A549 (cell line): ENCODE results near the gene CRNKL1. TPM values are rescaled to one million over a fixed set of nuclear protein-coding genes. Genes with fewer than 3 reads are reported as not detected.

Source experiments
- ATAC-seq, 2 experiments: fragments of 200-7000 bp in 1 of 2; fragments of >200 bp in 1 of 2; cut with Nextera tagmentation in 1 of 2; cut with Tn5 transposase in 1 of 2; 3 replicates each; pipeline versions ENCODE4 v1.8.0 to v1.9.1; 2018 to 2020; ENCODE audit warnings: mild to moderate bottlenecking in 1 of 2, moderate library complexity in 1 of 2
- CTCF ChIA-PET: fragments of 300-600 bp; sonication (Branson Sonifier 250); formaldehyde crosslinking; extraction: SDS; loops from one replicate; lab custom pipeline; 2021; ENCODE audit warnings: antibody characterized with exemption, inconsistent platforms; lab: Yijun Ruan, JAX
- POLR2A ChIA-PET: fragments of 350-600 bp; formaldehyde crosslinking; extraction: SDS; loops from one replicate; lab custom pipeline; 2021; ENCODE audit warnings: antibody characterized with exemption, inconsistent platforms; lab: Yijun Ruan, JAX
- DNase-seq, 2 experiments: peaks; one replicate each; pipeline versions ENCODE4 v3.0.0 to v3.0.0-alpha.2; 2011 to 2016; ENCODE audit warnings: low read depth in 1 of 2, low spot score in 1 of 2
- FAIRE-seq: peaks from 2 replicates; lab custom pipeline; 2011; peaks lifted over from hg19 to GRCh38; lab: Jason Lieb, UNC
- H3K27ac ChIP-seq, 2 experiments: fragments of >200 bp; sonication (Bioruptor Twin); formaldehyde crosslinking; 3 replicates each; pipeline ENCODE4 v1.5.1; 2016 to 2017
- H3K4me1 ChIP-seq: fragments of >200 bp; sonication (Bioruptor Twin); formaldehyde crosslinking; 3 replicates; pipeline ENCODE4 v1.6.1; 2016
- H3K4me2 ChIP-seq: fragments of >200 bp; sonication (Bioruptor Twin); formaldehyde crosslinking; 3 replicates; pipeline ENCODE4 v1.6.1; 2016
- H3K4me3 ChIP-seq: fragments of >200 bp; sonication (Bioruptor Twin); formaldehyde crosslinking; 3 replicates; pipeline ENCODE4 v1.5.1; 2016
- H3K9me3 ChIP-seq: fragments of >200 bp; sonication (Bioruptor Twin); formaldehyde crosslinking; 3 replicates; pipeline ENCODE4 v1.6.1; 2016
- BHLHE40 ChIP-seq: IDR thresholded peaks from 2 replicates; pipeline ENCODE4 v1.6.1; 2012; ENCODE audit warnings: low read depth, low read length, inconsistent platforms
- CBX2 ChIP-seq: fragments of 200-600 bp; sonication (generic); IDR thresholded peaks from 2 replicates; pipeline ENCODE4 v1.6.1; 2016; ENCODE audit warnings: low read depth, mild to moderate bottlenecking, borderline replicate concordance
- CBX8 ChIP-seq: fragments of 200-600 bp; sonication (generic); IDR thresholded peaks from 2 replicates; pipeline ENCODE4 v1.6.1; 2016
- EHMT2 ChIP-seq: fragments of 200-600 bp; sonication (generic); IDR thresholded peaks from 2 replicates; pipeline ENCODE4 v1.6.1; 2016; ENCODE audit warnings: antibody characterized with exemption, low read depth, mild to moderate bottlenecking, moderate library complexity
- FOXS1 ChIP-seq: fragments of 250-450 bp; sonication (Bioruptor Pico); IDR thresholded peaks from 2 replicates; pipeline ENCODE4 v1.5.0; 2020; ENCODE audit warnings: mild to moderate bottlenecking, moderate library complexity
- HOXA7 ChIP-seq: fragments of 250-450 bp; sonication (Bioruptor Pico); IDR thresholded peaks from 2 replicates; pipeline ENCODE4 v1.5.0; 2020; ENCODE audit warnings: mild to moderate bottlenecking, moderate library complexity
- JUNB ChIP-seq: fragments of >200 bp; sonication (Bioruptor Twin); formaldehyde crosslinking; IDR thresholded peaks from 2 replicates; pipeline ENCODE4 v1.6.1; 2016
- KDM5A ChIP-seq: fragments of 200-600 bp; sonication (generic); IDR thresholded peaks from 2 replicates; pipeline ENCODE4 v1.6.1; 2016; ENCODE audit warnings: antibody characterized with exemption, mild to moderate bottlenecking
- MYC ChIP-seq: IDR thresholded peaks from 2 replicates; pipeline ENCODE4 v1.6.1; 2012; ENCODE audit warnings: mild to moderate bottlenecking, inconsistent platforms, low read length, improper control_type of control experiment, borderline replicate concordance
- RARB ChIP-seq: fragments of 250-450 bp; sonication (Bioruptor Pico); IDR thresholded peaks from 2 replicates; pipeline ENCODE4 v1.8.0; 2021; ENCODE audit warnings: mild to moderate bottlenecking, moderate library complexity
- RCOR1 ChIP-seq: fragments of 150-350 bp; IDR thresholded peaks from 2 replicates; pipeline ENCODE4 v1.6.1; 2014; ENCODE audit warnings: antibody characterized with exemption, low read length, low read depth
- SMC3 ChIP-seq: fragments of >200 bp; sonication (Bioruptor Twin); formaldehyde crosslinking; IDR thresholded peaks from 3 replicates; pipeline ENCODE4 v1.6.1; 2018; ENCODE audit warnings: inconsistent platforms
- SREBF2 ChIP-seq: fragments of 450-650 bp; IDR thresholded peaks from 2 replicates; pipeline ENCODE4 v1.6.1; 2014; ENCODE audit warnings: mild to moderate bottlenecking, moderate library complexity
- USF2 ChIP-seq: fragments of 450-650 bp; IDR thresholded peaks from 2 replicates; pipeline ENCODE4 v1.6.1; 2014; ENCODE audit warnings: antibody characterized with exemption
- ZC3H11A ChIP-seq: fragments of 450-650 bp; IDR thresholded peaks from 2 replicates; pipeline ENCODE4 v1.6.1; 2014; ENCODE audit warnings: antibody characterized with exemption, mild to moderate bottlenecking
- ZNF302 ChIP-seq: fragments of 250-450 bp; sonication (Bioruptor Pico); IDR thresholded peaks from 2 replicates; pipeline ENCODE4 v1.9.0; 2021; ENCODE audit warnings: inconsistent platforms, mild to moderate bottlenecking, moderate library complexity
- WGBS: methylation state at CpG from one replicate; pipeline ENCODE4 v1.1.6; 2017; ENCODE audit errors: missing lambda C conversion rate; 5-methylcytosine and 5-hydroxymethylcytosine counted together
- polyA plus RNA-seq, 4 experiments: library from polyadenylated mRNA; depleted of rRNA in 3 of 4; stranded (reverse); fragments of >200 nt; fragmentation: RNase III in 1 of 4; extraction: RNeasy Plus Mini Kit Qiagen cat#74134 plus additional on column Dnase treatment in 1 of 4; gene quantifications; 2 replicates in 3 of 4; 3 replicates in 1 of 4; pipeline ENCODE4 v1.2.3, GENCODE V29; 2011 to 2017
- TF ChIP-seq, protein P1 (sequence below): IDR thresholded peaks from 2 replicates; pipeline ENCODE4 v1.6.1; 2012
- TF ChIP-seq, protein P2 (sequence below): fragments of >200 bp; sonication (Bioruptor Twin); formaldehyde crosslinking; IDR thresholded peaks from 3 replicates; pipeline ENCODE4 v1.6.1; 2016
- TF ChIP-seq, protein P3 (sequence below): fragments of 250-450 bp; sonication (Bioruptor Pico); IDR thresholded peaks from 2 replicates; pipeline ENCODE4 v1.5.0; 2021; ENCODE audit warnings: mild to moderate bottlenecking, moderate library complexity, borderline replicate concordance

CRNKL1 gene
- polyA plus RNA-seq, 2 of the 4 experiments (the other 2 are of a cell fraction): 19.4 to 32.1 TPM

GRCh38 chr20:20070871-20071726, 18.8 kb upstream of the CRNKL1 start:
- CTCF ChIA-PET: interaction anchor here (1.1 to 5.3 kb wide), 3 partner anchors 12 to 522 kb away, joined by 6 to 35 read pairs (median 7); no protein-coding TSS in a partner anchor
- Histone ChIP-seq H3K4me3 (no peak overlapping the region), H3K4me1 (0 out of 3 replicates have a peak, but pooled peaks cover 4% of the 10 kb centered on the region), H3K9me3 (no peaks in the 10 kb centered on the region), H3K27ac (no peak overlapping the region), H3K4me2 (no peak overlapping the region)
- DNase-seq (no peak), FAIRE-seq (no peak), ATAC-seq (no peak)
- WGBS: 74% methylated on average over 10 of the region's 10 CpGs
- POLR2A ChIA-PET: no interaction called here
- TF ChIP-seq RCOR1 (no peak), HOXA7 (CRISPR knock-in tag) (no peak), EHMT2 (no peak), JUNB (no peak), ZNF302 (CRISPR knock-in tag) (no peak), ZC3H11A (no peak), USF2 (no peak)
- TF ChIP-seq, protein P1, sequence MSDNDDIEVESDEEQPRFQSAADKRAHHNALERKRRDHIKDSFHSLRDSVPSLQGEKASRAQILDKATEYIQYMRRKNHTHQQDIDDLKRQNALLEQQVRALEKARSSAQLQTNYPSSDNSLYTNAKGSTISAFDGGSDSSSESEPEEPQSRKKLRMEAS: no peak
- TF ChIP-seq, protein P2, sequence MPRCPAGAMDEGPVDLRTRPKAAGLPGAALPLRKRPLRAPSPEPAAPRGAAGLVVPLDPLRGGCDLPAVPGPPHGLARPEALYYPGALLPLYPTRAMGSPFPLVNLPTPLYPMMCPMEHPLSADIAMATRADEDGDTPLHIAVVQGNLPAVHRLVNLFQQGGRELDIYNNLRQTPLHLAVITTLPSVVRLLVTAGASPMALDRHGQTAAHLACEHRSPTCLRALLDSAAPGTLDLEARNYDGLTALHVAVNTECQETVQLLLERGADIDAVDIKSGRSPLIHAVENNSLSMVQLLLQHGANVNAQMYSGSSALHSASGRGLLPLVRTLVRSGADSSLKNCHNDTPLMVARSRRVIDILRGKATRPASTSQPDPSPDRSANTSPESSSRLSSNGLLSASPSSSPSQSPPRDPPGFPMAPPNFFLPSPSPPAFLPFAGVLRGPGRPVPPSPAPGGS: no peak
- TF ChIP-seq, protein P3, sequence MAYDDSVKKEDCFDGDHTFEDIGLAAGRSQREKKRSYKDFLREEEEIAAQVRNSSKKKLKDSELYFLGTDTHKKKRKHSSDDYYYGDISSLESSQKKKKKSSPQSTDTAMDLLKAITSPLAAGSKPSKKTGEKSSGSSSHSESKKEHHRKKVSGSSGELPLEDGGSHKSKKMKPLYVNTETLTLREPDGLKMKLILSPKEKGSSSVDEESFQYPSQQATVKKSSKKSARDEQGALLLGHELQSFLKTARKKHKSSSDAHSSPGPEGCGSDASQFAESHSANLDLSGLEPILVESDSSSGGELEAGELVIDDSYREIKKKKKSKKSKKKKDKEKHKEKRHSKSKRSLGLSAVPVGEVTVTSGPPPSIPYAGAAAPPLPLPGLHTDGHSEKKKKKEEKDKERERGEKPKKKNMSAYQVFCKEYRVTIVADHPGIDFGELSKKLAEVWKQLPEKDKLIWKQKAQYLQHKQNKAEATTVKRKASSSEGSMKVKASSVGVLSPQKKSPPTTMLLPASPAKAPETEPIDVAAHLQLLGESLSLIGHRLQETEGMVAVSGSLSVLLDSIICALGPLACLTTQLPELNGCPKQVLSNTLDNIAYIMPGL (CRISPR knock-in tag): no peak

GRCh38 chr20:20065361-20065760, 13.1 kb upstream of the CRNKL1 start:
- ChIA-PET CTCF (interaction anchor here (1.0 to 2.4 kb wide), 3 partner anchors 8 to 528 kb away, joined by 3 to 6 read pairs (median 5); no protein-coding TSS in a partner anchor), POLR2A (interaction anchor here (0.7 kb wide), 1 partner anchor 13 kb away, joined by 5 read pairs; the partner anchor contains the start of genes CFAP61 and CRNKL1)
- H3K9me3 ChIP-seq: no peaks in the 10 kb centered on the region
- no peak for ATAC-seq
- no peak for DNase-seq
- no peaks in the 10 kb centered on the region for H3K4me1 ChIP-seq
- no peak for FAIRE-seq
- TF ChIP-seq FOXS1 (CRISPR knock-in tag) (no peak), SMC3 (no peak), HOXA7 (CRISPR knock-in tag) (no peak), BHLHE40 (no peak), RARB (CRISPR knock-in tag) (no peak), KDM5A (no peak), CBX2 (no peak), CBX8 (no peak), SREBF2 (no peak), MYC (no peak)
- TF ChIP-seq, protein P2: no peak
- TF ChIP-seq, all 56 proteins: peak for 0
- 34% methylated on average over 1 of the region's 1 CpG for WGBS
- Histone ChIP-seq H3K4me2 (no peak overlapping the region), H3K4me3 (no peak overlapping the region), H3K27ac (no peak overlapping the region)
